GM19043 (cell line): ENCODE data around the gene MACROD1.

ENCODE experiments used
- ATAC-seq: cut with Tn5 transposase; IDR thresholded peaks from one replicate; pipeline ENCODE4 v1.9.1; 2021; ENCODE audit warnings: low read depth; ENCODE audit not compliant: unreplicated experiment

MACROD1 gene

GRCh38 chr11:64153812-64154211, 12.1 kb downstream of the MACROD1 start:
- ATAC-seq, result no peak

- ATAC-seq, result no peak
These were observed 12.8 kb downstream of the MACROD1 start for GRCh38 chr11:64152841-64153691.

- no peak for ATAC-seq
These were observed 14.6 kb downstream of the MACROD1 start for GRCh38 chr11:64151337-64151736.

GRCh38 chr11:64150481-64151239, 15.3 kb downstream of the MACROD1 start:
- ATAC-seq, result no peak

- ATAC-seq, result no peak
These were observed 15.9 kb downstream of the MACROD1 start for GRCh38 chr11:64150051-64150450.

GRCh38 chr11:64148917-64149617, 16.8 kb downstream of the MACROD1 start:
- ATAC-seq, result no peak

GRCh38 chr11:64148226-64148916, 17.5 kb downstream of the MACROD1 start:
- no peak for ATAC-seq

GRCh38 chr11:64146036-64146955, 19.6 kb downstream of the MACROD1 start:
- no peak for ATAC-seq

- no peak for ATAC-seq
These were observed 21.1 kb downstream of the MACROD1 start for GRCh38 chr11:64144587-64145472.

GRCh38 chr11:64141081-64141783, 24.7 kb downstream of the MACROD1 start:
- ATAC-seq, result no peak

- ATAC-seq, result no peak
These were observed 25.8 kb downstream of the MACROD1 start for GRCh38 chr11:64140082-64140481.

GRCh38 chr11:64139049-64139448, 26.9 kb downstream of the MACROD1 start:
- no peak for ATAC-seq

GRCh38 chr11:64138398-64138797, 27.5 kb downstream of the MACROD1 start:
- ATAC-seq, result no peak

- ATAC-seq, result no peak
These were observed 29.0 kb downstream of the MACROD1 start for GRCh38 chr11:64136765-64137441.

GRCh38 chr11:64135711-64136110, 30.2 kb downstream of the MACROD1 start:
- ATAC-seq, result no peak

- ATAC-seq, result no peak
These were observed 30.9 kb downstream of the MACROD1 start for GRCh38 chr11:64134963-64135362.

GRCh38 chr11:64132982-64133705, 32.8 kb downstream of the MACROD1 start:
- no peak for ATAC-seq
